Fibroblast of lung (primary cell): Measurements from ENCODE around the gene SMPDL3B.

Experiments used
- CTCF ChIP-seq, 2 donors: IDR thresholded peaks in 1 of 2; conservative IDR thresholded peaks in 1 of 2; 1 replicate in 1 of 2; 2 replicates in 1 of 2; pipeline ENCODE4 v1.5.1; 2011 to 2012; ENCODE audit warnings: low read length in 2 of 2, control low read depth in 1 of 2, inconsistent platforms in 1 of 2, low read depth in 1 of 2, mild to moderate bottlenecking in 1 of 2
- EZH2 ChIP-seq: IDR thresholded peaks from 2 replicates; pipeline ENCODE4 v1.5.1; 2012; ENCODE audit warnings: low read length, control low read depth, mild to moderate bottlenecking; ENCODE audit errors: missing control alignments

GRCh38 chr1:27974417-27974781, 39.6 kb downstream of the SMPDL3B start:
- no peak for TF ChIP-seq CTCF (conservative IDR thresholded peaks at IDR 0.05 in 1 of 2, IDR thresholded peaks at IDR 0.05 in 1 of 2; ENCODE audit: low read depth in 1 of 2, low read length in 2 of 2)
- no peak for TF ChIP-seq EZH2
